ENCODE measurements around the gene ADRM1.

DNA sequence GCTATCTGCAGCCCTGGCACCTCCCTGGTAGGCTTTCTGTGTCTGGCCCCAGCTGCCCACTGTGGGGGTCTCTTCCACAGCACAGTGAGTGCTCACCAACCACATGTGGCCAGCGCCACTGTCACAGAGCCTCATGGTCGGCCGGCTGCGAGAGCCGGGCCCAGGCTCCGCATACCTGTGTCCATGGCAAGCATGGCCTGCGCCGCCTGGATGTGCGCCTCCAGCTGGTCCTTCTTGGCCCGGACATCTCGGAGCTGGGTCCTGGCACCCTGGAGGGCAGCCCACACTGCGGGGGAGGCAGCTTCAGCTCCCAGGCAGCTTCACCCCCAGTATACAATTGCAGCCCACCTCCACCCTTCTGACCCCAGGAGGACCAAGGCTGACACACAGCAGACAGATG lies 13.0 kb downstream of the ADRM1 start:
- TF ChIP-seq POLR2A (IDR thresholded peaks at IDR 0.05; ENCODE audit: low read depth, low read length) (no peak), POLR2AphosphoS5 (IDR thresholded peaks at IDR 0.05; ENCODE audit: low read depth, low read length) (no peak), SPI1 (IDR thresholded peaks at IDR 0.05; ENCODE audit: low read depth, low read length) (no peak), TAF1 (IDR thresholded peaks at IDR 0.05; ENCODE audit: low read depth, low read length) (no peak)
